H1 (cell line): ENCODE results near the gene ELMO1. TPM values are rescaled to one million over a fixed set of nuclear protein-coding genes. Genes with fewer than 3 reads are reported as not detected.

Experiments used
- CTCF ChIA-PET: fragments of 300-600 bp; sonication (Branson Sonifier 250); formaldehyde crosslinking; loops from one replicate; lab custom pipeline; 2021; ENCODE audit not compliant: partially characterized antibody; lab: Charles Lee
- POLR2A ChIA-PET: fragments of 300-600 bp; sonication (Branson Sonifier 250); formaldehyde crosslinking; loops from one replicate; lab custom pipeline; 2021; ENCODE audit warnings: inconsistent platforms; ENCODE audit not compliant: partially characterized antibody; lab: Charles Lee
- DNase-seq, 2 experiments: peaks; one replicate each; pipeline versions ENCODE4 v3.0.0 to v3.0.0-alpha.2; 2010 to 2022; ENCODE audit warnings: low spot score in 2 of 2, low read depth in 1 of 2, mixed read lengths in 1 of 2
- FAIRE-seq: peaks from 2 replicates; lab custom pipeline; 2011; peaks lifted over from hg19 to GRCh38; lab: Jason Lieb, UNC
- H2AFZ ChIP-seq: 2 replicates; pipeline ENCODE4 v1.8.1; 2012; ENCODE audit warnings: low read length, inconsistent platforms
- H2AK5ac ChIP-seq: 2 replicates; pipeline ENCODE4 v1.6.1; 2013; ENCODE audit warnings: low read depth, low read length
- H2BK120ac ChIP-seq: replicated peaks from 2 replicates; pipeline ENCODE3; 2013; ENCODE audit warnings: low read depth, low read length, inconsistent platforms
- H2BK12ac ChIP-seq: 2 replicates; pipeline ENCODE4 v1.6.1; 2013; ENCODE audit warnings: low read depth, low read length
- H2BK15ac ChIP-seq: 2 replicates; pipeline ENCODE4 v1.6.1; 2013; ENCODE audit warnings: low read length
- H2BK20ac ChIP-seq: 2 replicates; pipeline ENCODE4 v1.6.1; 2013; ENCODE audit warnings: low read length
- H2BK5ac ChIP-seq: 2 replicates; pipeline ENCODE4 v1.6.1; 2013; ENCODE audit warnings: low read depth, low read length
- H3K14ac ChIP-seq: 2 replicates; pipeline ENCODE4 v1.6.1; 2013; ENCODE audit warnings: inconsistent platforms; ENCODE audit not compliant: insufficient read length
- H3K18ac ChIP-seq: 2 replicates; pipeline ENCODE4 v1.6.1; 2013; ENCODE audit warnings: low read length; ENCODE audit errors: extremely low read depth
- H3K23ac ChIP-seq: 2 replicates; pipeline ENCODE4 v1.6.1; 2013; ENCODE audit warnings: inconsistent platforms; ENCODE audit not compliant: insufficient read length
- H3K23me2 ChIP-seq: 2 replicates; pipeline ENCODE4 v1.6.1; 2013; ENCODE audit warnings: low read depth, low read length
- H3K27ac ChIP-seq: 2 replicates; pipeline ENCODE4 v1.6.1; 2011; ENCODE audit warnings: low read depth, low read length, inconsistent platforms
- H3K27me3 ChIP-seq, 4 experiments: replicated peaks in 1 of 4; 1 replicate in 1 of 4; 2 replicates in 3 of 4; pipeline versions ENCODE4 v1.6.1 to v1.8.1; 2011 to 2013; ENCODE audit warnings: low read length in 3 of 4, mild to moderate bottlenecking in 3 of 4, inconsistent platforms in 2 of 4, mixed read lengths in 2 of 4, moderate library complexity in 1 of 4; ENCODE audit not compliant: control insufficient read depth in 3 of 4, insufficient read depth in 3 of 4; ENCODE audit errors: extremely low read depth in 1 of 4
- H3K36me3 ChIP-seq, 4 experiments: 2 replicates each; pipeline versions ENCODE4 v1.6.1 to v1.8.1; 2011 to 2013; ENCODE audit warnings: mild to moderate bottlenecking in 4 of 4, low read length in 3 of 4, moderate library complexity in 2 of 4, control low read depth in 1 of 4, inconsistent platforms in 1 of 4; ENCODE audit not compliant: insufficient read depth in 4 of 4, control insufficient read depth in 2 of 4
- H3K4ac ChIP-seq: replicated peaks from 2 replicates; pipeline ENCODE3; 2013; ENCODE audit warnings: low read length, low read depth, mixed read lengths, inconsistent platforms; ENCODE audit not compliant: insufficient read length
- H3K4me1 ChIP-seq, 4 experiments: replicated peaks in 1 of 4; 1 replicate in 1 of 4; 2 replicates in 3 of 4; pipeline versions ENCODE4 v1.6.1 to v1.8.1; 2011 to 2013; ENCODE audit warnings: low read length in 3 of 4, inconsistent platforms in 2 of 4, mixed read lengths in 1 of 4; ENCODE audit not compliant: insufficient read depth in 4 of 4, control insufficient read depth in 3 of 4
- H3K4me2 ChIP-seq, 2 experiments: 2 replicates each; pipeline versions ENCODE4 v1.6.1 to v1.8.1; 2011 to 2013; ENCODE audit warnings: low read depth in 2 of 2, low read length in 2 of 2, control low read depth in 1 of 2, inconsistent platforms in 1 of 2, mild to moderate bottlenecking in 1 of 2; ENCODE audit not compliant: insufficient read depth in 1 of 2
- H3K4me3 ChIP-seq, 4 experiments: fragments of 200-600, 300-600 bp in 1 of 4; sonication (generic), shearing (Covaris generic), sonication (Bioruptor Twin) in 1 of 4; 2 replicates each; pipeline versions ENCODE4 v1.5.1 to v1.8.1; 2011 to 2016; ENCODE audit warnings: low read length in 4 of 4, low read depth in 3 of 4, control low read depth in 2 of 4, inconsistent platforms in 2 of 4, mild to moderate bottlenecking in 2 of 4, mixed read lengths in 1 of 4, moderate library complexity in 1 of 4; ENCODE audit not compliant: insufficient read depth in 2 of 4; ENCODE audit errors: extremely low read depth in 1 of 4
- H3K56ac ChIP-seq: replicated peaks from 2 replicates; pipeline ENCODE3; 2013; ENCODE audit warnings: low read depth, mild to moderate bottlenecking, mixed read lengths, low read length, inconsistent platforms; ENCODE audit not compliant: insufficient read length
- H3K79me1 ChIP-seq: 2 replicates; pipeline ENCODE4 v1.6.1; 2013; ENCODE audit warnings: low read depth, low read length, control low read depth
- H3K79me2 ChIP-seq, 2 experiments: 2 replicates each; pipeline versions ENCODE4 v1.6.1 to v1.8.1; 2012 to 2013; ENCODE audit warnings: low read length in 2 of 2, mild to moderate bottlenecking in 2 of 2, inconsistent platforms in 1 of 2; ENCODE audit not compliant: insufficient read depth in 2 of 2, control insufficient read depth in 1 of 2
- H3K9ac ChIP-seq, 4 experiments: replicated peaks in 1 of 4; 1 replicate in 1 of 4; 2 replicates in 3 of 4; pipeline versions ENCODE4 v1.6.1 to v1.8.1; 2011 to 2013; ENCODE audit warnings: low read depth in 3 of 4, low read length in 3 of 4, control low read depth in 2 of 4, mild to moderate bottlenecking in 2 of 4, moderate library complexity in 2 of 4, inconsistent platforms in 1 of 4; ENCODE audit errors: extremely low read depth in 1 of 4
- H3K9me3 ChIP-seq, 2 experiments: 2 replicates each; pipeline versions ENCODE4 v1.6.1 to v1.8.1; 2012 to 2013; ENCODE audit warnings: mild to moderate bottlenecking in 2 of 2, moderate library complexity in 2 of 2, control low read depth in 1 of 2, inconsistent platforms in 1 of 2, low read depth in 1 of 2, low read length in 1 of 2, mixed read lengths in 1 of 2; ENCODE audit not compliant: insufficient read depth in 2 of 2
- H4K20me1 ChIP-seq, 2 experiments: replicated peaks in 1 of 2; 2 replicates each; pipeline versions ENCODE3 to v1.8.1; 2011 to 2013; ENCODE audit warnings: inconsistent platforms in 2 of 2, low read length in 2 of 2, mild to moderate bottlenecking in 1 of 2; ENCODE audit not compliant: insufficient read depth in 2 of 2, control insufficient read depth in 1 of 2
- H4K5ac ChIP-seq: 2 replicates; pipeline ENCODE4 v1.6.1; 2013; ENCODE audit warnings: low read length, low read depth, mixed read lengths, inconsistent platforms; ENCODE audit not compliant: insufficient read length
- H4K8ac ChIP-seq: 2 replicates; pipeline ENCODE4 v1.8.0; 2013; ENCODE audit warnings: mild to moderate bottlenecking, moderate library complexity, low read length, inconsistent platforms; ENCODE audit not compliant: insufficient read depth; ENCODE audit errors: extremely low read depth
- H4K91ac ChIP-seq: replicated peaks from 2 replicates; pipeline ENCODE3; 2013; ENCODE audit warnings: low read length, mixed read lengths, inconsistent platforms; ENCODE audit not compliant: insufficient read length
- EZH2 ChIP-seq: fragments of 200-600 bp; sonication (generic); IDR thresholded peaks from 2 replicates; pipeline ENCODE4 v1.7.1; 2012; ENCODE audit warnings: low read depth, mild to moderate bottlenecking, moderate library complexity, low read length, inconsistent platforms; ENCODE audit not compliant: severe bottlenecking
- HDAC6 ChIP-seq: IDR thresholded peaks from one replicate; pipeline ENCODE4 v1.7.1; 2012; ENCODE audit warnings: low read depth, mild to moderate bottlenecking, inconsistent platforms, low read length, moderate library complexity
- KDM4A ChIP-seq: IDR thresholded peaks from one replicate; pipeline ENCODE4 v1.7.1; 2012; ENCODE audit warnings: low read depth, mild to moderate bottlenecking, moderate library complexity, low read length, inconsistent platforms; ENCODE audit not compliant: severe bottlenecking
- POLR2AphosphoS5 ChIP-seq: IDR thresholded peaks from 2 replicates; pipeline ENCODE4 v1.6.1; 2011; ENCODE audit warnings: low read depth, low read length
- RXRA ChIP-seq: IDR thresholded peaks from 2 replicates; pipeline ENCODE4 v1.6.1; 2011; ENCODE audit warnings: low read depth, mild to moderate bottlenecking, low read length, moderate library complexity; ENCODE audit not compliant: insufficient read depth
- SUZ12 ChIP-seq: fragments of 200-600 bp; sonication (generic); IDR thresholded peaks from 2 replicates; pipeline ENCODE4 v1.6.1; 2012; ENCODE audit warnings: mild to moderate bottlenecking, inconsistent platforms, low read length, moderate library complexity, mixed read lengths
- TCF12 ChIP-seq: IDR thresholded peaks from 2 replicates; pipeline ENCODE4 v1.6.1; 2011; ENCODE audit warnings: low read depth, mild to moderate bottlenecking, low read length
- WGBS, 2 experiments: shearing (Covaris generic) in 1 of 2; methylation state at CpG; one replicate each; pipeline versions ENCODE4 v1.1.6 to v1.1.7; 2013 to 2015; ENCODE audit warnings: low lambda C conversion rate in 2 of 2, mixed read lengths in 2 of 2, inconsistent platforms in 1 of 2, low coverage in 1 of 2, missing lambda C conversion rate in 1 of 2; ENCODE audit not compliant: insufficient replicate concordance in 2 of 2, insufficient coverage in 1 of 2, insufficient read length in 1 of 2; ENCODE audit errors: extremely low coverage in 1 of 2, missing lambda C conversion rate in 1 of 2; 5-methylcytosine and 5-hydroxymethylcytosine counted together
- polyA plus RNA-seq, 7 experiments: library from polyadenylated mRNA; depleted of rRNA in 3 of 7; stranded (reverse) in 5 of 7; unstranded in 2 of 7; fragments of >200 nt in 5 of 7; fragments of 200-250 nt in 2 of 7; gene quantifications; 1 replicate in 5 of 7; 2 replicates in 1 of 7; 4 replicates in 1 of 7; pipeline versions ENCODE4 v1.2.1 to v1.2.3, GENCODE V29; 2011 to 2013; ENCODE audit warnings: missing spikeins in 2 of 7, mixed read lengths in 2 of 7
- total RNA-seq: library from RNA; stranded (reverse); fragmentation: NEBNext Ultra II Directional; extraction: Animal tissue kit (Norgen Biotek cat#: 25700); gene quantifications from 2 replicates; pipeline ENCODE4 v1.2.1, GENCODE V29; 2021
- TF ChIP-seq, protein P1 (sequence below), 3 experiments: IDR thresholded peaks; 1 replicate in 2 of 3; 2 replicates in 1 of 3; pipeline versions ENCODE4 v1.5.1 to v1.6.1; 2011; ENCODE audit warnings: low read length in 3 of 3, mild to moderate bottlenecking in 3 of 3, inconsistent platforms in 2 of 3, low read depth in 1 of 3, moderate library complexity in 1 of 3; ENCODE audit not compliant: insufficient read depth in 1 of 3; ENCODE audit errors: control extremely low read depth in 1 of 3
- TF ChIP-seq, protein P2 (sequence below): IDR thresholded peaks from 2 replicates; pipeline ENCODE4 v1.6.1; 2012; ENCODE audit warnings: inconsistent platforms

ELMO1 gene
- total and polyA plus RNA-seq, 2 of the 8 experiments (the other 6 are each of a cell fraction or from before 2014, with no cell fraction given) = 18.4 to 21.0 TPM

DNA sequence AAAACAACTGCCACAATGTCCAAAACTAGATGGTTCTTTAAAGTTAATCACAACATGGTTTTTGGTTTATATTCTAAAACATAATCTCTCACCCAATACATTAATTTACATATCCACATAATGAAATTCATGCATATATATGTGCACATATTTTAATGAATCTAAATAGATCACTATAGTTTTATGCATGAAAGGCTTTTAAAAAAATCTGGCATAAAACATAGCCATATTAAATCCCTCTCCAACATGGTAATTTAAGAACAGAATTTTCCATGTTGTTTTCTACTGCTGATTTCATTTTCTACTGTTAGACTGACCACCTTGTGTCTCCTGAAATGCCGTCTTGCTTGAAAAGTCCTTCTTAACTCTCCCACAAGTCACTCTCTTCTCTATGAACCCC lies 528.2 kb downstream of the ELMO1 start:
- Histone ChIP-seq H2BK20ac (no peak overlapping the region), H3K27me3 (no peaks in the 10 kb centered on the region), H3K27ac (no peak overlapping the region), H2AK5ac (no peak overlapping the region), H3K9me3 (no peaks in the 10 kb centered on the region), H3K56ac (no peak overlapping the region), H3K4me2 (no peak overlapping the region), H4K5ac (no peak overlapping the region), H3K18ac (no peak overlapping the region), H2BK12ac (no peak overlapping the region), H3K14ac (no peak overlapping the region), H3K4me1 (no peaks in the 10 kb centered on the region), H4K8ac (no peak overlapping the region), H3K23ac (no peak overlapping the region), H3K79me2 (no peaks in the 10 kb centered on the region), H3K79me1 (no peaks in the 10 kb centered on the region), H3K23me2 (no peaks in the 10 kb centered on the region), H4K91ac (no peak overlapping the region), H2BK15ac (no peak overlapping the region), H3K4me3 (no peak overlapping the region), H2AFZ (no peak overlapping the region), H2BK120ac (no peak overlapping the region), H4K20me1 (no peaks in the 10 kb centered on the region), H2BK5ac (no peak overlapping the region), H3K9ac (no peak overlapping the region), H3K4ac (no peak overlapping the region), H3K36me3 (no peaks in the 10 kb centered on the region)
- ChIA-PET CTCF (interaction anchor here (0.7 kb wide), 1 partner anchor 17 kb away, joined by 4 read pairs; no protein-coding TSS in a partner anchor), POLR2A (no interaction called here)
- WGBS, 2 experiments = 100% methylated on average over 1 of the region's 1 CpG; no CpG with 5 or more reads in 1 of the 2 experiments
- FAIRE-seq (no peak), DNase-seq (no peak)
- TF ChIP-seq HDAC6 (no peak), RXRA (no peak), SUZ12 (no peak), POLR2AphosphoS5 (no peak), TCF12 (no peak), EZH2 (no peak), KDM4A (no peak)
- TF ChIP-seq, protein P1, sequence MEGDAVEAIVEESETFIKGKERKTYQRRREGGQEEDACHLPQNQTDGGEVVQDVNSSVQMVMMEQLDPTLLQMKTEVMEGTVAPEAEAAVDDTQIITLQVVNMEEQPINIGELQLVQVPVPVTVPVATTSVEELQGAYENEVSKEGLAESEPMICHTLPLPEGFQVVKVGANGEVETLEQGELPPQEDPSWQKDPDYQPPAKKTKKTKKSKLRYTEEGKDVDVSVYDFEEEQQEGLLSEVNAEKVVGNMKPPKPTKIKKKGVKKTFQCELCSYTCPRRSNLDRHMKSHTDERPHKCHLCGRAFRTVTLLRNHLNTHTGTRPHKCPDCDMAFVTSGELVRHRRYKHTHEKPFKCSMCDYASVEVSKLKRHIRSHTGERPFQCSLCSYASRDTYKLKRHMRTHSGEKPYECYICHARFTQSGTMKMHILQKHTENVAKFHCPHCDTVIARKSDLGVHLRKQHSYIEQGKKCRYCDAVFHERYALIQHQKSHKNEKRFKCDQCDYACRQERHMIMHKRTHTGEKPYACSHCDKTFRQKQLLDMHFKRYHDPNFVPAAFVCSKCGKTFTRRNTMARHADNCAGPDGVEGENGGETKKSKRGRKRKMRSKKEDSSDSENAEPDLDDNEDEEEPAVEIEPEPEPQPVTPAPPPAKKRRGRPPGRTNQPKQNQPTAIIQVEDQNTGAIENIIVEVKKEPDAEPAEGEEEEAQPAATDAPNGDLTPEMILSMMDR (IDR thresholded peaks at IDR 0.05; ENCODE audit: control extremely low read depth in 1 of 3, insufficient read depth in 1 of 3, low read depth in 1 of 3, low read length in 3 of 3) = no peak
- TF ChIP-seq, protein P2, sequence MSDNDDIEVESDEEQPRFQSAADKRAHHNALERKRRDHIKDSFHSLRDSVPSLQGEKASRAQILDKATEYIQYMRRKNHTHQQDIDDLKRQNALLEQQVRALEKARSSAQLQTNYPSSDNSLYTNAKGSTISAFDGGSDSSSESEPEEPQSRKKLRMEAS = no peak
